ENCODE data around the gene LCT. TPM values are rescaled to one million over a fixed set of nuclear protein-coding genes. Genes with fewer than 3 reads are reported as not detected.

LCT gene
- total and polyA plus RNA-seq, 2 of the 13 experiments (the other 11 are each of a cell fraction or from before 2014, with no cell fraction given), result not detected

- H4K20me1 ChIP-seq (ENCODE audit: insufficient read depth, low read length), result 0 out of 2 replicates have a peak, but pooled peaks cover 5% of the 10 kb centered on the region
- BruUV-seq (replicated peaks), result no TSS peak
- peaks cover 25 to 70% of the 10 kb centered on the region in 2 experiments for H3K36me3 ChIP-seq (replicated peaks in 1 of 2; ENCODE audit: control insufficient read depth in 1 of 2, insufficient read depth in 2 of 2, low read length in 2 of 2)
- H3K4me2 ChIP-seq (ENCODE audit: low read depth, low read length), result no peak overlapping the region
- no peaks in the 10 kb centered on the region for H3K9me3 ChIP-seq (ENCODE audit: low read length)
- CTCF ChIA-PET (ENCODE audit: low intra/inter-chr PET ratio, low total read pairs), result no interaction called here
- POLR2A ChIA-PET, result no interaction called here
- WGBS (ENCODE audit: low lambda C conversion rate), result 97% methylated on average over 2 of the region's 2 CpGs
- no peaks in the 10 kb centered on the region for H3K4me1 ChIP-seq (ENCODE audit: insufficient read depth, low read length)
- in situ Hi-C loops (cut with HindIII; ENCODE audit: extremely low pct_ligation_motif_present, low pct_unique_long_range_greater_than_20kb) (no loop called here), intact Hi-C loops (cut with micrococcal nuclease; ENCODE audit: unreplicated experiment) (no loop called here)
- H3K27me3 ChIP-seq (ENCODE audit: control insufficient read depth in 1 of 2, insufficient read depth in 2 of 2, low read length in 2 of 2), result no peaks in the 10 kb centered on the region
- ATAC-seq (no peak), FAIRE-seq (no peak), DNase-seq (ENCODE audit: low spot score) (no peak)
- H3K9ac ChIP-seq (ENCODE audit: insufficient read depth, low read depth, low read length), result no peak overlapping the region
- no peaks in the 10 kb centered on the region for H3K79me2 ChIP-seq (ENCODE audit: insufficient read depth, low read length)
- H3K27ac ChIP-seq (ENCODE audit: extremely low read length, insufficient read depth, low read length), result no peak overlapping the region
- no peak for TF ChIP-seq NBN (conservative IDR thresholded peaks at IDR 0.05)
- TF ChIP-seq U2AF2 (IDR thresholded peaks at IDR 0.05; ENCODE audit: low read depth, low read length), result no peak
- TF ChIP-seq PHB2 (IDR thresholded peaks at IDR 0.05; ENCODE audit: partially characterized antibody), result no peak
- TF ChIP-seq NFE2L2 (IDR thresholded peaks at IDR 0.05; ENCODE audit: low read length), result no peak
- TF ChIP-seq HNF1A (IDR thresholded peaks at IDR 0.05; ENCODE audit: low read depth), result no peak
- no peak for TF ChIP-seq HNF1A (CRISPR knock-in tag; IDR thresholded peaks at IDR 0.05; ENCODE audit: borderline replicate concordance)
- TF ChIP-seq FOXA3 (CRISPR knock-in tag; IDR thresholded peaks at IDR 0.05), result no peak
- TF ChIP-seq KLF16 (CRISPR knock-in tag; IDR thresholded peaks at IDR 0.05), result no peak
- no peak for TF ChIP-seq ZNF496 (CRISPR knock-in tag; IDR thresholded peaks at IDR 0.05; ENCODE audit: insufficient replicate concordance)
- no peak for TF ChIP-seq REPIN1 (CRISPR knock-in tag; IDR thresholded peaks at IDR 0.05; ENCODE audit: borderline replicate concordance, low read depth)
- no peak for TF ChIP-seq HNRNPLL (IDR thresholded peaks at IDR 0.05; ENCODE audit: low read depth, low read length, poor library complexity, severe bottlenecking)
- TF ChIP-seq, protein P1, sequence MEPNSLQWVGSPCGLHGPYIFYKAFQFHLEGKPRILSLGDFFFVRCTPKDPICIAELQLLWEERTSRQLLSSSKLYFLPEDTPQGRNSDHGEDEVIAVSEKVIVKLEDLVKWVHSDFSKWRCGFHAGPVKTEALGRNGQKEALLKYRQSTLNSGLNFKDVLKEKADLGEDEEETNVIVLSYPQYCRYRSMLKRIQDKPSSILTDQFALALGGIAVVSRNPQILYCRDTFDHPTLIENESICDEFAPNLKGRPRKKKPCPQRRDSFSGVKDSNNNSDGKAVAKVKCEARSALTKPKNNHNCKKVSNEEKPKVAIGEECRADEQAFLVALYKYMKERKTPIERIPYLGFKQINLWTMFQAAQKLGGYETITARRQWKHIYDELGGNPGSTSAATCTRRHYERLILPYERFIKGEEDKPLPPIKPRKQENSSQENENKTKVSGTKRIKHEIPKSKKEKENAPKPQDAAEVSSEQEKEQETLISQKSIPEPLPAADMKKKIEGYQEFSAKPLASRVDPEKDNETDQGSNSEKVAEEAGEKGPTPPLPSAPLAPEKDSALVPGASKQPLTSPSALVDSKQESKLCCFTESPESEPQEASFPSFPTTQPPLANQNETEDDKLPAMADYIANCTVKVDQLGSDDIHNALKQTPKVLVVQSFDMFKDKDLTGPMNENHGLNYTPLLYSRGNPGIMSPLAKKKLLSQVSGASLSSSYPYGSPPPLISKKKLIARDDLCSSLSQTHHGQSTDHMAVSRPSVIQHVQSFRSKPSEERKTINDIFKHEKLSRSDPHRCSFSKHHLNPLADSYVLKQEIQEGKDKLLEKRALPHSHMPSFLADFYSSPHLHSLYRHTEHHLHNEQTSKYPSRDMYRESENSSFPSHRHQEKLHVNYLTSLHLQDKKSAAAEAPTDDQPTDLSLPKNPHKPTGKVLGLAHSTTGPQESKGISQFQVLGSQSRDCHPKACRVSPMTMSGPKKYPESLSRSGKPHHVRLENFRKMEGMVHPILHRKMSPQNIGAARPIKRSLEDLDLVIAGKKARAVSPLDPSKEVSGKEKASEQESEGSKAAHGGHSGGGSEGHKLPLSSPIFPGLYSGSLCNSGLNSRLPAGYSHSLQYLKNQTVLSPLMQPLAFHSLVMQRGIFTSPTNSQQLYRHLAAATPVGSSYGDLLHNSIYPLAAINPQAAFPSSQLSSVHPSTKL (CRISPR knock-in tag; IDR thresholded peaks at IDR 0.05), result no peak
- TF ChIP-seq KAT8 (CRISPR knock-in tag; IDR thresholded peaks at IDR 0.05), result no peak
- no peak for TF ChIP-seq POGK (CRISPR knock-in tag; conservative IDR thresholded peaks at IDR 0.05)
- H2AFZ ChIP-seq (ENCODE audit: low read length), result no peak overlapping the region
- no peak overlapping the region for H3K4me3 ChIP-seq (replicated peaks in 1 of 3; ENCODE audit: insufficient read depth in 1 of 3, low read depth in 2 of 3, low read length in 3 of 3)
These were observed 54.8 kb downstream of the LCT start for GRCh38 chr2:135782231-135782630.

Data from HepG2 (cell line).